ENCODE results near the gene GNB2. TPM values are rescaled to one million over a fixed set of nuclear protein-coding genes. Genes with fewer than 3 reads are reported as not detected.

GNB2 gene
- total RNA-seq, 2 donors from 2014 or later = 292 to 312 TPM

- H3K27me3 ChIP-seq = no peaks in the 10 kb centered on the region
- H3K9me3 ChIP-seq = no peaks in the 10 kb centered on the region
- H3K27ac ChIP-seq = no peak within 1 kb of the TSS
- H3K9ac ChIP-seq (ENCODE audit: low read depth in 2 of 2, low read length in 2 of 2) = no peak within 1 kb of the TSS
- no peak within 1 kb of the TSS for H3K4me3 ChIP-seq
- intact Hi-C loops (cut with DNase I) = no loop called here
- H3K36me3 ChIP-seq = no peaks in the 10 kb centered on the region
- no peak for DNase-seq
- H3K4me1 ChIP-seq = no peaks in the 10 kb centered on the region
- TF ChIP-seq, protein P1, sequence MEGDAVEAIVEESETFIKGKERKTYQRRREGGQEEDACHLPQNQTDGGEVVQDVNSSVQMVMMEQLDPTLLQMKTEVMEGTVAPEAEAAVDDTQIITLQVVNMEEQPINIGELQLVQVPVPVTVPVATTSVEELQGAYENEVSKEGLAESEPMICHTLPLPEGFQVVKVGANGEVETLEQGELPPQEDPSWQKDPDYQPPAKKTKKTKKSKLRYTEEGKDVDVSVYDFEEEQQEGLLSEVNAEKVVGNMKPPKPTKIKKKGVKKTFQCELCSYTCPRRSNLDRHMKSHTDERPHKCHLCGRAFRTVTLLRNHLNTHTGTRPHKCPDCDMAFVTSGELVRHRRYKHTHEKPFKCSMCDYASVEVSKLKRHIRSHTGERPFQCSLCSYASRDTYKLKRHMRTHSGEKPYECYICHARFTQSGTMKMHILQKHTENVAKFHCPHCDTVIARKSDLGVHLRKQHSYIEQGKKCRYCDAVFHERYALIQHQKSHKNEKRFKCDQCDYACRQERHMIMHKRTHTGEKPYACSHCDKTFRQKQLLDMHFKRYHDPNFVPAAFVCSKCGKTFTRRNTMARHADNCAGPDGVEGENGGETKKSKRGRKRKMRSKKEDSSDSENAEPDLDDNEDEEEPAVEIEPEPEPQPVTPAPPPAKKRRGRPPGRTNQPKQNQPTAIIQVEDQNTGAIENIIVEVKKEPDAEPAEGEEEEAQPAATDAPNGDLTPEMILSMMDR (IDR thresholded peaks at IDR 0.05) = no peak
These were observed 32.1 kb upstream of the GNB2 start, which contains the start of gene TFR2 for GRCh38 chr7:100641463-100641859. TSS of gene TFR2 (minus strand) at chr7:100641552. CDS start at chr7:100641509, 43 bp downstream.

- intact Hi-C loops (cut with DNase I) = no loop called here
- no peak overlapping the region for H3K9ac ChIP-seq (ENCODE audit: low read depth in 2 of 2, low read length in 2 of 2)
- H3K27me3 ChIP-seq = no peaks in the 10 kb centered on the region
- TF ChIP-seq, protein P1 (IDR thresholded peaks at IDR 0.05) = no peak
- no peaks in the 10 kb centered on the region for H3K36me3 ChIP-seq
- no peaks in the 10 kb centered on the region for H3K4me1 ChIP-seq
- no peaks in the 10 kb centered on the region for H3K9me3 ChIP-seq
- no peak overlapping the region for H3K27ac ChIP-seq
- H3K4me3 ChIP-seq = no peak overlapping the region
- no peak for DNase-seq
These were observed 31.5 kb upstream of the GNB2 start for GRCh38 chr7:100641860-100642533.

GRCh38 chr7:100642534-100642907, 31.0 kb upstream of the GNB2 start:
- H3K4me1 ChIP-seq = no peaks in the 10 kb centered on the region
- H3K27ac ChIP-seq = no peak overlapping the region
- H3K4me3 ChIP-seq = no peak overlapping the region
- TF ChIP-seq, protein P1 (IDR thresholded peaks at IDR 0.05) = no peak
- DNase-seq = peak; percentile 36
- H3K9ac ChIP-seq (ENCODE audit: low read depth in 2 of 2, low read length in 2 of 2) = no peak overlapping the region
- no peaks in the 10 kb centered on the region for H3K36me3 ChIP-seq
- no peaks in the 10 kb centered on the region for H3K9me3 ChIP-seq
- no peaks in the 10 kb centered on the region for H3K27me3 ChIP-seq
- intact Hi-C loops (cut with DNase I) = no loop called here

DNA sequence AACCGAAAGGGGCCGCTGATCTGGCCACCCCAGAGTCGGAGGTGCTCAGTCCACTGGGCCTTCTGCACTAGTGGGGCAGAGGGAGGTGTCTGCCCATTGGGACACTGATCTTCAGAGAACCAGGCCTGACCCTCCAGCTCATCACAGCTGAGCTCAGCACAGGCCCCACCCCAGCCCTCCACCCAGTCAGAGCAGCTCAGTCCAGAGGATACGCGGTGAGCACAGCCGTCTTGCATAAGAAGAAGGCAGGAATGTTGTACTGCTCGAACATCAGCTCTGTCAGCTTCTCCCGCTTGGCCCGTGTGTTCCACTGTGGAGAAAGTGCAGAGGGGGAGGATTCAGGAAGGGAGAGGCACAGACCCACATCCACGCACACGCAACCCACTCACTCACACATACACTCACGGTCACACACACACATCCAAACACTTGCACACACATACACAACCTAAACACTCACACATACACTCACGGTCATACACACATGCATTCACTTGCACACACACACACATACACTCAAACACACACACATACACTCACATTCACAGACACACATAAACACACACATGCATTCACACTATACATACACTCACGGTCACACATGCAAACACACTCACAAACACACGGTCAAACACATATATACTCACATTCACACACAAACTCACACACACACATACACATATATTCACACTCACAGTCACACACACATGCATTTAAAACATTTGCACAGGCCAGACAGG, 23.5 kb upstream of the GNB2 start:
- Histone ChIP-seq H3K9me3 (no peaks in the 10 kb centered on the region), H3K4me3 (no peak overlapping the region), H3K27ac (no peak overlapping the region), H3K9ac (ENCODE audit: low read depth in 2 of 2, low read length in 2 of 2) (no peak overlapping the region), H3K4me1 (no peaks in the 10 kb centered on the region), H3K27me3 (peaks cover 6% of the 10 kb centered on the region), H3K36me3 (no peaks in the 10 kb centered on the region)
- TF ChIP-seq, protein P1 (IDR thresholded peaks at IDR 0.05) = no peak
- intact Hi-C loops (cut with DNase I) = no loop called here
- DNase-seq = no peak

- no peak for DNase-seq
- no peak overlapping the region for H3K9ac ChIP-seq (ENCODE audit: low read depth in 2 of 2, low read length in 2 of 2)
- no peak overlapping the region for H3K4me3 ChIP-seq
- H3K27ac ChIP-seq = no peak overlapping the region
- H3K9me3 ChIP-seq = no peaks in the 10 kb centered on the region
- no peaks in the 10 kb centered on the region for H3K4me1 ChIP-seq
- H3K27me3 ChIP-seq = peaks cover 18% of the 10 kb centered on the region
- TF ChIP-seq, protein P1 (IDR thresholded peaks at IDR 0.05) = no peak
- intact Hi-C loops (cut with DNase I) = no loop called here
- H3K36me3 ChIP-seq = no peaks in the 10 kb centered on the region
These were observed 18.4 kb upstream of the GNB2 start for GRCh38 chr7:100654908-100655831.
